PC-9 (cell line): ENCODE measurements around the gene AFF4. TPM values are rescaled to one million over a fixed set of nuclear protein-coding genes. Genes with fewer than 3 reads are reported as not detected.

Source experiments
- BruUV-seq: library from RNA; stranded (reverse); fragments of 400-500 nt; replicated peaks from 2 replicates; lab custom pipeline; 2021; lab: Mats Ljungman, UMichigan
- CTCF ChIA-PET: fragments of 300-600 bp; sonication (Branson Sonifier 250); formaldehyde crosslinking; loops from one replicate; lab custom pipeline; 2022; ENCODE audit warnings: antibody characterized with exemption; lab: Charles Lee
- POLR2A ChIA-PET: fragments of 300-600 bp; sonication (Branson Sonifier 250); formaldehyde crosslinking; loops from one replicate; lab custom pipeline; 2022; ENCODE audit warnings: antibody characterized with exemption; ENCODE audit not compliant: unreplicated experiment; lab: Charles Lee
- DNase-seq, 2 experiments: peaks; one replicate each; pipeline versions ENCODE4 v3.0.0 to v3.0.0-alpha.2; 2015 to 2022; ENCODE audit warnings: mixed read lengths in 1 of 2
- H2AFZ ChIP-seq: fragments of 200-600 bp; sonication (generic); 2 replicates; pipeline ENCODE4 v1.8.1; 2017; ENCODE audit warnings: antibody characterized with exemption
- H3F3A ChIP-seq: fragments of 200-600 bp; sonication (generic); 2 replicates; pipeline ENCODE4 v1.8.1; 2017; ENCODE audit warnings: antibody characterized with exemption, mild to moderate bottlenecking, low read depth; ENCODE audit not compliant: insufficient read depth
- H3K27ac ChIP-seq: fragments of 200-600 bp; sonication (generic); 2 replicates; pipeline ENCODE4 v1.6.1; 2016; ENCODE audit warnings: mixed run types
- H3K27me3 ChIP-seq: fragments of 200-600 bp; sonication (generic); 2 replicates; pipeline ENCODE4 v1.6.1; 2016; ENCODE audit warnings: low read depth, mixed run types; ENCODE audit not compliant: insufficient read depth
- H3K36me3 ChIP-seq: fragments of 200-600 bp; sonication (generic); 2 replicates; pipeline ENCODE4 v1.6.1; 2016; ENCODE audit warnings: low read depth, mixed run types
- H3K4me1 ChIP-seq: fragments of 200-600 bp; sonication (generic); replicated peaks from 2 replicates; pipeline ENCODE4 v1.6.1; 2016; ENCODE audit warnings: mixed run types; ENCODE audit not compliant: insufficient read depth
- H3K4me2 ChIP-seq: fragments of 200-600 bp; sonication (generic); 2 replicates; pipeline ENCODE4 v1.6.1; 2017; ENCODE audit warnings: mixed run types
- H3K4me3 ChIP-seq: fragments of 200-600 bp; sonication (generic); 2 replicates; pipeline ENCODE4 v1.6.1; 2016; ENCODE audit warnings: mixed run types
- H3K79me2 ChIP-seq: fragments of 200-600 bp; sonication (generic); 2 replicates; pipeline ENCODE4 v1.6.1; 2017; ENCODE audit warnings: low read depth, mixed run types
- H3K9me2 ChIP-seq: fragments of 200-600 bp; sonication (generic); 2 replicates; pipeline ENCODE4 v1.8.1; 2017; ENCODE audit warnings: mild to moderate bottlenecking; ENCODE audit not compliant: insufficient read depth
- H3K9me3 ChIP-seq: fragments of 200-600 bp; sonication (generic); 2 replicates; pipeline ENCODE4 v1.8.1; 2016; ENCODE audit warnings: low read depth; ENCODE audit not compliant: insufficient read depth
- H4K20me1 ChIP-seq: fragments of 200-600 bp; sonication (generic); 2 replicates; pipeline ENCODE4 v1.8.1; 2017; ENCODE audit not compliant: insufficient read depth
- CTCF ChIP-seq: fragments of 200-600 bp; sonication (generic); conservative IDR thresholded peaks from 2 replicates; pipeline ENCODE4 v1.6.1; 2017; ENCODE audit warnings: mixed run types, antibody characterized with exemption, mild to moderate bottlenecking, moderate library complexity
- EZH2 ChIP-seq: fragments of 200-600 bp; sonication (generic); IDR thresholded peaks from 2 replicates; pipeline ENCODE4 v1.8.0; 2017; ENCODE audit warnings: antibody characterized with exemption, low read depth
- intact Hi-C: fragments of 100-400 bp; cut with micrococcal nuclease; formaldehyde crosslinking; loops from one replicate; pipeline ENCODE4 v1.10.0; 2022; ENCODE audit not compliant: unreplicated experiment
- total RNA-seq: library from RNA; stranded (reverse); gene quantifications from 2 replicates; pipeline ENCODE4 v1.2.3, GENCODE V29; 2021

The AFF4 gene
- total RNA-seq, 1 experiment from 2014 or later, result 59.5 TPM

GRCh38 chr5:132837868-132838267, 125.6 kb downstream of the AFF4 start:
- Histone ChIP-seq H3K9me2 (no peaks in the 10 kb centered on the region), H3K27ac (peak overlapping the region; percentile 90), H3K79me2 (no peaks in the 10 kb centered on the region), H3K27me3 (no peaks in the 10 kb centered on the region), H3K36me3 (no peaks in the 10 kb centered on the region), H3K4me3 (peak overlapping the region; percentile 25; the same call in 1 of the 2 replicates), H3K4me1 (peaks cover 59% of the 10 kb centered on the region), H3F3A (peaks cover 53% of the 10 kb centered on the region), H3K4me2 (peak overlapping the region; percentile 54), H2AFZ (peak overlapping the region; percentile 1; the same call in 1 of the 2 replicates), H3K9me3 (no peaks in the 10 kb centered on the region), H4K20me1 (no peaks in the 10 kb centered on the region)
- BruUV-seq, result no TSS peak
- intact Hi-C loops, result no loop called here
- POLR2A ChIA-PET, result interaction anchor here (0.7 kb wide), 1 partner anchor 125 kb away, joined by 3 read pairs; the partner anchor contains the start of gene AFF4
- CTCF ChIA-PET, result no interaction called here
- DNase-seq, result peak; percentile 38 to 84
- TF ChIP-seq CTCF (no peak), EZH2 (no peak)

DNA sequence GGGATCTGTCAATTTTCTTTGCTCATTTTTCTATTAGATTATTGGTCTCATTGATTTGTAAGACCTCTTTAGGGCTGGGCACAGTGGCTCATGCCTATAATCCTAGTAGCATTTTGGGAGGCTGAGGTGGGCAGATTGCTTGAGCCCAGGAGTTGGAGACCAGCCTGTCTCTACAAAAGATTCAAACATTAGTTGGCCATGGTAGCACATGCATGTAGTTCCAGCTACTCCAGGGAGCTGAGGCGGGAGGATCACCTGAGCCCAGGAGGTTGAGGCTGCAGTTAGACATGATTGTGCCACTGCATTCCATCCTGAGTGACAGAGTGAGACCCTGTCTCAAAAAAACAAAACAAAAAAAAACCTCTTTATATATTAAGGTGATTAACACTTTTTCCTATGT, 126.6 kb downstream of the AFF4 start:
- no peaks in the 10 kb centered on the region for H3K9me2 ChIP-seq
- no peaks in the 10 kb centered on the region for H3K36me3 ChIP-seq
- no peak for DNase-seq
- POLR2A ChIA-PET, result interaction anchor here (0.6 kb wide), 1 partner anchor 341 kb away, joined by 5 read pairs; no protein-coding TSS in a partner anchor
- CTCF ChIA-PET, result no interaction called here
- H3K27me3 ChIP-seq, result no peaks in the 10 kb centered on the region
- H3K27ac ChIP-seq, result peak overlapping the region; percentile 90
- intact Hi-C loops, result no loop called here
- no peak overlapping the region for H3K4me3 ChIP-seq
- H3F3A ChIP-seq, result peaks cover 53% of the 10 kb centered on the region
- H3K79me2 ChIP-seq, result no peaks in the 10 kb centered on the region
- H3K9me3 ChIP-seq, result no peaks in the 10 kb centered on the region
- TF ChIP-seq CTCF, result no peak
- no peak for TF ChIP-seq EZH2
- H4K20me1 ChIP-seq, result no peaks in the 10 kb centered on the region
- H3K4me2 ChIP-seq, result peak overlapping the region; percentile 54; the same call in 1 of the 2 replicates
- H3K4me1 ChIP-seq, result peaks cover 59% of the 10 kb centered on the region
- BruUV-seq, result no TSS peak
- H2AFZ ChIP-seq, result no peak overlapping the region

DNA sequence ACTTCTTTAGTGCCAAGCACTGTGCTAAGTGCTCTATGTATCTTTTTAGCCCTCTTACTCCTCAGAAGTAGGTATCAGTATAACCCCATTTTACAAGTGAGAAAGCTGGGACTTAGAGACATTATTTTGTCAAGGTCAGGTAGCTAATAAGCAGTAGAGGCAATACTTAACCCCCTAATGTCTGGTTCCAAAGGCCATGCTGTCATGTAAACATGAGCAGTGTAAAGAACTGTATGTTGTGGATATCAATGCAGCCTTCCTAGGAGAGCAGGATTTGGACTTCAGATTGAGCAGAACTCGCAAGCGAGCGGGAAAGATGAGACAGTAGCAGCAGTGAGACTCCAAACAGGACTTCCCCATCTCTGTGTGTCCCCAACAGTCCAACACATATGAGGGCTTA, 129.4 kb downstream of the AFF4 start:
- H3K79me2 ChIP-seq, result peaks cover 7% of the 10 kb centered on the region; the same call in 1 of the 2 replicates
- no peak overlapping the region for H3K27ac ChIP-seq
- no peaks in the 10 kb centered on the region for H3K27me3 ChIP-seq
- TF ChIP-seq EZH2 (no peak), CTCF (no peak)
- H3K4me1 ChIP-seq, result peaks cover 41% of the 10 kb centered on the region
- H3K9me3 ChIP-seq, result no peaks in the 10 kb centered on the region
- no peaks in the 10 kb centered on the region for H3K9me2 ChIP-seq
- CTCF ChIA-PET, result no interaction called here
- H3K36me3 ChIP-seq, result no peaks in the 10 kb centered on the region
- no peak overlapping the region for H2AFZ ChIP-seq
- no peak overlapping the region for H3K4me3 ChIP-seq
- no TSS peak for BruUV-seq
- peaks cover 25% of the 10 kb centered on the region for H3F3A ChIP-seq
- POLR2A ChIA-PET, result no interaction called here
- H3K4me2 ChIP-seq, result no peak overlapping the region
- no peak for DNase-seq
- no peaks in the 10 kb centered on the region; the same call in 1 of the 2 replicates for H4K20me1 ChIP-seq
- intact Hi-C loops, result no loop called here
